Uterus (tissue), 2 donors: Measurements from ENCODE around the gene DPP6.

Source experiments
- CTCF ChIP-seq, 4 experiments: fragments of 200-600 bp in 2 of 4; fragments of 450-650 bp in 2 of 4; sonication (generic) in 2 of 4; IDR thresholded peaks; one replicate each; pipeline ENCODE4 v1.5.1; 2016 to 2019; ENCODE audit warnings: antibody characterized with exemption in 4 of 4, mild to moderate bottlenecking in 2 of 4, moderate library complexity in 1 of 4
- POLR2A ChIP-seq, 2 donors: fragments of 450-650 bp; IDR thresholded peaks; one replicate each; pipeline ENCODE4 v1.6.1; 2016; ENCODE audit warnings: antibody characterized with exemption in 2 of 2, mild to moderate bottlenecking in 1 of 2, moderate library complexity in 1 of 2

GRCh38 chr7:154693661-154694060 is 641.5 kb downstream of the DPP6 start:
- TF ChIP-seq CTCF (IDR thresholded peaks at IDR 0.05) (no peak), POLR2A (IDR thresholded peaks at IDR 0.05) (no peak)
